GM23248 (cell line): Measurements from ENCODE around the gene RAMAC. TPM values are rescaled to one million over a fixed set of nuclear protein-coding genes. Genes with fewer than 3 reads are reported as not detected.
"Not testable (repeated sequence)": the region's sequence is repeated elsewhere in the genome, so short reads cannot be mapped to it uniquely, and the experiment has no call there.

ENCODE experiments used
- DNase-seq: peaks from one replicate; pipeline ENCODE4 v3.0.0-alpha.2; 2015
- H2AFZ ChIP-seq: fragments of 200-600 bp; sonication (generic); 2 replicates; pipeline ENCODE4 v1.6.1; 2016; ENCODE audit warnings: antibody characterized with exemption
- H3F3A ChIP-seq: fragments of 200-600 bp; sonication (generic); 2 replicates; pipeline ENCODE4 v1.6.1; 2016; ENCODE audit warnings: mild to moderate bottlenecking, antibody characterized with exemption, mixed run types; ENCODE audit not compliant: insufficient read depth
- H3K27ac ChIP-seq: fragments of 200-600 bp; sonication (generic); 2 replicates; pipeline ENCODE4 v1.5.1; 2016; ENCODE audit warnings: mild to moderate bottlenecking
- H3K27me3 ChIP-seq: fragments of 200-600 bp; sonication (generic); replicated peaks from 2 replicates; pipeline ENCODE4 v1.6.1; 2016; ENCODE audit warnings: mild to moderate bottlenecking; ENCODE audit not compliant: insufficient read depth
- H3K36me3 ChIP-seq: fragments of 200-600 bp; sonication (generic); 2 replicates; pipeline ENCODE4 v1.6.1; 2016; ENCODE audit warnings: low read depth, mild to moderate bottlenecking
- H3K4me1 ChIP-seq: fragments of 200-600 bp; sonication (generic); 2 replicates; pipeline ENCODE4 v1.6.1; 2016; ENCODE audit warnings: mild to moderate bottlenecking; ENCODE audit not compliant: insufficient read depth
- H3K4me2 ChIP-seq: fragments of 200-600 bp; sonication (generic); one replicate; pipeline ENCODE4 v1.6.1; 2016; ENCODE audit warnings: mild to moderate bottlenecking; ENCODE audit not compliant: unreplicated experiment
- H3K4me3 ChIP-seq: fragments of 200-600 bp; sonication (generic); 2 replicates; pipeline ENCODE4 v1.5.1; 2016; ENCODE audit warnings: mild to moderate bottlenecking
- H3K79me2 ChIP-seq: fragments of 200-600 bp; sonication (generic); 2 replicates; pipeline ENCODE4 v1.6.1; 2016; ENCODE audit warnings: mild to moderate bottlenecking; ENCODE audit not compliant: insufficient read depth
- H3K9ac ChIP-seq: fragments of 200-600 bp; sonication (generic); 2 replicates; pipeline ENCODE4 v1.6.1; 2016; ENCODE audit warnings: mild to moderate bottlenecking
- H3K9me2 ChIP-seq: fragments of 200-600 bp; sonication (generic); 2 replicates; pipeline ENCODE4 v1.6.1; 2016; ENCODE audit warnings: mixed run types, mild to moderate bottlenecking, moderate library complexity; ENCODE audit not compliant: insufficient read depth
- H3K9me3 ChIP-seq: fragments of 200-600 bp; sonication (generic); one replicate; pipeline ENCODE4 v1.6.1; 2017; ENCODE audit warnings: low read depth
- H4K20me1 ChIP-seq: fragments of 200-600 bp; sonication (generic); 2 replicates; pipeline ENCODE4 v1.6.0; 2016; ENCODE audit not compliant: insufficient read depth
- EZH2 ChIP-seq: fragments of 200-600 bp; sonication (generic); IDR thresholded peaks from 2 replicates; pipeline ENCODE4 v1.6.1; 2018; ENCODE audit warnings: antibody characterized with exemption, mild to moderate bottlenecking; ENCODE audit not compliant: insufficient read depth, poor library complexity, severe bottlenecking
- EZH2phosphoT487 ChIP-seq: fragments of 200-600 bp; sonication (generic); IDR thresholded peaks from 2 replicates; pipeline ENCODE4 v1.6.1; 2018; ENCODE audit warnings: antibody characterized with exemption, moderate library complexity, mild to moderate bottlenecking, low read depth; ENCODE audit not compliant: insufficient read depth
- WGBS, 2 experiments: methylation state at CpG; one replicate each; pipeline ENCODE4 v1.1.6; 2015 to 2017; ENCODE audit warnings: low lambda C conversion rate in 2 of 2, low coverage in 1 of 2; ENCODE audit errors: missing lambda C conversion rate in 2 of 2; 5-methylcytosine and 5-hydroxymethylcytosine counted together
- in situ Hi-C: fragments of 300-500 bp; cut with MboI; formaldehyde crosslinking; loops from 2 replicates; pipeline ENCODE4 v1.15.0; 2020
- polyA plus RNA-seq: library from polyadenylated mRNA; unstranded; fragments of >200 nt; fragmentation: Nextera tagmentation; extraction: Ambion mirVana; gene quantifications from 2 replicates; pipeline ENCODE4 v1.2.1, GENCODE V29; 2016
- total RNA-seq: library from RNA; depleted of rRNA; stranded (reverse); fragments of >200 nt; shearing (Covaris generic); gene quantifications from 2 replicates; pipeline ENCODE4 v1.2.3, GENCODE V29; 2014; rRNA removed

The RAMAC gene
- total and polyA plus RNA-seq, 2 experiments from 2014 or later: 23.9 to 40.2 TPM

- DNase-seq: no peak
- Histone ChIP-seq H3K9me3 (no peaks in the 10 kb centered on the region), H4K20me1 (no peaks in the 10 kb centered on the region), H3K4me1 (no peaks in the 10 kb centered on the region), H3K9me2 (no peaks in the 10 kb centered on the region), H3K4me2 (no peak overlapping the region), H3K27me3 (no peaks in the 10 kb centered on the region), H3K79me2 (peaks cover 100% of the 10 kb centered on the region), H3F3A (no peaks in the 10 kb centered on the region), H3K9ac (no peak overlapping the region), H3K4me3 (no peak overlapping the region), H2AFZ (no peak overlapping the region), H3K27ac (no peak overlapping the region), H3K36me3 (peaks cover 21% of the 10 kb centered on the region; the same call in 1 of the 2 replicates)
- 97 to 98% methylated on average over 8 of the region's 8 CpGs for WGBS, 2 experiments
- in situ Hi-C loops: no loop called here
- TF ChIP-seq EZH2phosphoT487 (no peak), EZH2 (no peak)
These were observed 44.0 kb downstream of the RAMAC start for GRCh38 chr15:83030021-83030420.

- H3K9me3 ChIP-seq, H3K4me3 ChIP-seq, H3K9me2 ChIP-seq, H3F3A ChIP-seq, DNase-seq, H4K20me1 ChIP-seq, H3K27ac ChIP-seq, H3K9ac ChIP-seq, H2AFZ ChIP-seq, H3K4me1 ChIP-seq, H3K4me2 ChIP-seq, H3K27me3 ChIP-seq, in situ Hi-C loops: not testable (repeated sequence)
- Histone ChIP-seq H3K36me3 (peaks cover 21% of the 10 kb centered on the region; the same call in 1 of the 2 replicates), H3K79me2 (peaks cover 100% of the 10 kb centered on the region)
- 97 to 99% methylated on average over 6 of the region's 6 CpGs for WGBS, 2 experiments
These were observed 45.2 kb downstream of the RAMAC start for GRCh38 chr15:83031234-83031633.

- Histone ChIP-seq H3F3A (no peaks in the 10 kb centered on the region; the same call in 1 of the 2 replicates), H2AFZ (no peak overlapping the region), H3K27ac (no peak overlapping the region), H3K36me3 (peaks cover 14% of the 10 kb centered on the region; the same call in 1 of the 2 replicates), H3K9ac (no peak overlapping the region), H3K79me2 (peaks cover 100% of the 10 kb centered on the region), H4K20me1 (peaks cover 5% of the 10 kb centered on the region; the same call in 1 of the 2 replicates), H3K9me3 (no peaks in the 10 kb centered on the region), H3K9me2 (no peaks in the 10 kb centered on the region), H3K4me2 (no peak overlapping the region), H3K27me3 (no peaks in the 10 kb centered on the region), H3K4me1 (no peaks in the 10 kb centered on the region), H3K4me3 (no peak overlapping the region)
- TF ChIP-seq EZH2phosphoT487 (no peak), EZH2 (no peak)
- WGBS, 2 experiments: 93 to 96% methylated on average over 6 of the region's 6 CpGs
- in situ Hi-C loops: no loop called here
- no peak for DNase-seq
These were observed 50.2 kb downstream of the RAMAC start for GRCh38 chr15:83036253-83036652.

- peaks cover 12% of the 10 kb centered on the region; the same call in 1 of the 2 replicates for H4K20me1 ChIP-seq
- no peak overlapping the region for H3K4me3 ChIP-seq
- H3K36me3 ChIP-seq: peaks cover 17% of the 10 kb centered on the region; the same call in 1 of the 2 replicates
- H3K4me1 ChIP-seq: no peaks in the 10 kb centered on the region
- no peaks in the 10 kb centered on the region; the same call in 1 of the 2 replicates for H3F3A ChIP-seq
- peaks cover 98% of the 10 kb centered on the region for H3K79me2 ChIP-seq
- no peaks in the 10 kb centered on the region for H3K9me3 ChIP-seq
- no peak for TF ChIP-seq EZH2
- TF ChIP-seq EZH2phosphoT487: no peak
- H2AFZ ChIP-seq: no peak overlapping the region
- no peaks in the 10 kb centered on the region for H3K27me3 ChIP-seq
- H3K27ac ChIP-seq: no peak overlapping the region
- no peak overlapping the region for H3K9ac ChIP-seq
- DNase-seq: no peak
- in situ Hi-C loops: no loop called here
- H3K4me2 ChIP-seq: no peak overlapping the region
- WGBS, 2 experiments: 19 to 20% methylated on average over 1 of the region's 1 CpG
- H3K9me2 ChIP-seq: no peaks in the 10 kb centered on the region
These were observed 53.2 kb downstream of the RAMAC start for GRCh38 chr15:83039206-83039605.

Other genes with a start within 250 kb of the RAMAC start
- gene FSD2, start 180.1 kb upstream of the RAMAC start, total RNA-seq: not detected in 2 replicates
- gene FSD2, start 180.1 kb upstream of the RAMAC start, polyA plus RNA-seq: 0.04 and 0.08 TPM in 2 replicates
- gene WHAMM, start 176.6 kb upstream of the RAMAC start, total RNA-seq: 2.3 and 3.0 TPM in 2 replicates
- gene WHAMM, start 176.6 kb upstream of the RAMAC start, polyA plus RNA-seq: 3.4 and 3.6 TPM in 2 replicates
- gene HOMER2, start 33.5 kb upstream of the RAMAC start, total RNA-seq: 16.6 and 17.0 TPM in 2 replicates
- gene HOMER2, start 33.5 kb upstream of the RAMAC start, polyA plus RNA-seq: 9.0 and 9.4 TPM in 2 replicates
- gene C15orf40, start 25.4 kb downstream of the RAMAC start, total RNA-seq: 15.8 and 21.8 TPM in 2 replicates
- gene C15orf40, start 25.4 kb downstream of the RAMAC start, polyA plus RNA-seq: 32.4 and 32.9 TPM in 2 replicates
- gene BTBD1, start 81.0 kb downstream of the RAMAC start, total RNA-seq: 112 and 121 TPM in 2 replicates
- gene BTBD1, start 81.0 kb downstream of the RAMAC start, polyA plus RNA-seq: 60.3 and 60.6 TPM in 2 replicates
- gene TM6SF1, start 121.4 kb downstream of the RAMAC start, total RNA-seq: not detected in 2 replicates
- 0.14 TPM in 1 of 2 replicates, not detected in the other for gene TM6SF1, start 121.4 kb downstream of the RAMAC start, polyA plus RNA-seq
- gene HDGFL3, start 221.6 kb downstream of the RAMAC start, total RNA-seq: 8.6 and 25.0 TPM in 2 replicates
- gene HDGFL3, start 221.6 kb downstream of the RAMAC start, polyA plus RNA-seq: 16.2 and 20.7 TPM in 2 replicates